ENCODE results near the gene PTK7. TPM values are rescaled to one million over a fixed set of nuclear protein-coding genes. Genes with fewer than 3 reads are reported as not detected.

The PTK7 gene
- total RNA-seq, 1 donor from 2014 or later = 155 TPM

DNA sequence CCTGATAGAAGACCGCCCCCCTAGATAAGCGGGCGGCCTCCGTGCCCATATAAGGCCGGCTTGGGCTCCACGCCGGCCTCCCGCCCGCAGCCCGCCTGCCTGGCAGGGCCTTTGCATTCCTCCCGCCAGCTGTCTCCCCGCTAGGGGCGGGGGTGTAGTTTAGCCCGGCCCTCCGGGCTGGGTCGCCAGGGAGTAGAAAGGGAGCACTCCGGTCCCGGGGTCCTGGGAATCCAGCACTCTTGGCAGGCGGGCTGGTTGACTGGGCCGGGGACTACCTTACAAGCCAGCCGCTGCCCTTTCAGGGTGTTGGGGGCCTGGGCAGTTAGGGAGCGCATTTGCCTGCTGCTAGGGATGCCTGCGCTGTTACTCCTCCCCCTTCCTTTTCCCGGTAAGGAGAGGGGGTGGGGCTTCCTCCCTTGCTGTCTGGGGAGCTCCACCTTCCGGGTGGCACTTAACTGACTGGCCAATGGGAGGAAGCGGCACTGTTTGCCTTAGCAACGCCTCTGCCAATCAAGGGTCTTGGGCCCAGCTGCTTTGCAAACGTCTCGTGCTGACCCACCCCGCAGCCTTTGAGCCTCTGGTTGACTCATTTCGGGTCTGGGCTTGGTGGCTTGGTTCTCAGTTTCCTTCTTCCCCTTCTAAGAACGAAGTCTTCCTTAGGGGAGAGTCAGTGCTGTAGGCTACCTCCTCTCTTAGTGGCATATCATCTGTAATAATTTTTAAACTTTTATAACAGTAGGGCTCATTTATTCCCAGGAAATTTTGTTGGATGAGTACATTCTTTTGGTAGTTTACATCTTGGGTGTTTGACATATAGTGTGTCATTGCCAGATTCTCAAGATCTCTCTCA lies 98.4 kb downstream of the PTK7 start:
- Mint-ChIP-seq H3K27ac (peak overlapping the region; percentile 93), H3K27me3 (no peaks in the 10 kb centered on the region), H3K36me3 (peaks cover 9% of the 10 kb centered on the region), H3K4me3 (peak overlapping the region; percentile 99), H3K9me3 (no peaks in the 10 kb centered on the region), H3K4me1 (ENCODE audit: unreplicated experiment) (peaks cover 25% of the 10 kb centered on the region)
- peak; percentile 90 for DNase-seq (ENCODE audit: extremely low spot score, unreplicated experiment)
- TF ChIP-seq CTCF (conservative IDR thresholded peaks at IDR 0.05) = peak; percentile 47

- Mint-ChIP-seq H3K27ac (peak overlapping the region; percentile 51), H3K4me3 (no peak overlapping the region), H3K9me3 (no peaks in the 10 kb centered on the region), H3K27me3 (no peaks in the 10 kb centered on the region), H3K36me3 (peaks cover 9% of the 10 kb centered on the region), H3K4me1 (ENCODE audit: unreplicated experiment) (peaks cover 26% of the 10 kb centered on the region)
- TF ChIP-seq CTCF (conservative IDR thresholded peaks at IDR 0.05) = no peak
- no peak for DNase-seq (ENCODE audit: extremely low spot score, unreplicated experiment)
These were observed 99.7 kb downstream of the PTK7 start for GRCh38 chr6:43175676-43176422.

- Mint-ChIP-seq H3K36me3 (peaks cover 9% of the 10 kb centered on the region), H3K4me1 (ENCODE audit: unreplicated experiment) (peaks cover 31% of the 10 kb centered on the region), H3K9me3 (no peaks in the 10 kb centered on the region), H3K27me3 (no peaks in the 10 kb centered on the region), H3K27ac (peak overlapping the region; percentile 51), H3K4me3 (no peak overlapping the region)
- no peak for TF ChIP-seq CTCF (conservative IDR thresholded peaks at IDR 0.05)
- no peak for DNase-seq (ENCODE audit: extremely low spot score, unreplicated experiment)
These were observed 100.3 kb downstream of the PTK7 start for GRCh38 chr6:43176423-43176786.

- no peaks in the 10 kb centered on the region for H3K9me3 Mint-ChIP-seq
- peaks cover 34% of the 10 kb centered on the region for H3K4me1 Mint-ChIP-seq (ENCODE audit: unreplicated experiment)
- no peaks in the 10 kb centered on the region for H3K27me3 Mint-ChIP-seq
- H3K4me3 Mint-ChIP-seq = no peak overlapping the region
- H3K36me3 Mint-ChIP-seq = peaks cover 9% of the 10 kb centered on the region
- H3K27ac Mint-ChIP-seq = no peak overlapping the region
- DNase-seq (ENCODE audit: extremely low spot score, unreplicated experiment) = no peak
- no peak for TF ChIP-seq CTCF (conservative IDR thresholded peaks at IDR 0.05)
These were observed 102.0 kb downstream of the PTK7 start for GRCh38 chr6:43178150-43178549.

- Mint-ChIP-seq H3K4me1 (ENCODE audit: unreplicated experiment) (peaks cover 29% of the 10 kb centered on the region), H3K27me3 (no peaks in the 10 kb centered on the region), H3K36me3 (peaks cover 9% of the 10 kb centered on the region), H3K4me3 (no peak overlapping the region), H3K27ac (no peak overlapping the region), H3K9me3 (no peaks in the 10 kb centered on the region)
- no peak for DNase-seq (ENCODE audit: extremely low spot score, unreplicated experiment)
- no peak for TF ChIP-seq CTCF (conservative IDR thresholded peaks at IDR 0.05)
These were observed 103.1 kb downstream of the PTK7 start for GRCh38 chr6:43178951-43179830.
